Measurements from ENCODE around the gene NID2. TPM values are rescaled to one million over a fixed set of nuclear protein-coding genes. Genes with fewer than 3 reads are reported as not detected.
A peak's percentile ranks its signal among the peaks of the same experiment; 100 is the strongest.

NID2 gene
- total and polyA plus RNA-seq, 2 of the 4 experiments (the other 2 are of a cell fraction): 101 to 303 TPM

DNA sequence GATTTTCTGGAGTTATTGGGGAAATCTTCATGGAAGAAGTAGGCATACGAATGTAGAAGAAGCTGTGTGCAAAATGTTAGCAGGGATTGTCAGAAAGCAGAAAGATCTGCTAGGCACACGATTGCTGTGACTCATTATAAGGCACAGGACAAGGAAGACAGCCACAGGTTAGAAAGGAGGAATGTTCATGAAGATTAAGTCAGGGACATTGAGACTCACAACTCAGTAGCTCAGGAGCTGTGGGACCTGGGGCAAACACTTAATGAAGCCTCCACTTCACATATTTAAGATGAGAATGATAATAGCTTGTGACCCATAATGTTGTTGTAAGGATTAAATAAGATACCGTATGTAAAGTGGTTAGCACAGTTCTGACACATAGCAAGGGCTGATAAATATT is 106.1 kb downstream of the NID2 start:
- 50% methylated on average over 1 of the region's 3 CpGs; no CpG with 5 or more reads in 1 of the 2 experiments for WGBS, 2 experiments (ENCODE audit: extremely low coverage in 2 of 2, insufficient read length in 1 of 2)

More for the DNA sequence above, 106.1 kb downstream of the NID2 start:
- DNase-seq (peak; percentile 20), ATAC-seq (ENCODE audit: low read depth) (peak; percentile 41; the same call in 1 of the 2 replicates)
- Histone ChIP-seq H3K4me2 (ENCODE audit: low read depth, low read length) (peak overlapping the region; percentile 37; the same call in 1 of the 2 replicates), H3K27ac (ENCODE audit: insufficient read depth, low read length) (no peak overlapping the region), H3K4ac (ENCODE audit: low read depth, low read length) (peak overlapping the region; percentile 5; the same call in 1 of the 2 replicates), H3K4me3 (ENCODE audit: insufficient read depth, low read depth, low read length) (no peak overlapping the region), H3K14ac (replicated peaks; ENCODE audit: low read depth, low read length) (peak overlapping the region; percentile 12; the same call in 1 of the 2 replicates), H3K9ac (ENCODE audit: low read depth, low read length) (no peak overlapping the region), H2AFZ (replicated peaks; ENCODE audit: low read length, poor library complexity) (peak overlapping the region; percentile 11), H4K8ac (ENCODE audit: low read depth in 2 of 2, low read length in 2 of 2) (0 out of 4 replicates have a peak overlapping the region, but pooled peaks of 1 of the 2 experiments have one; percentile 0), H3K36me3 (ENCODE audit: control insufficient read depth, insufficient read depth, low read length) (peaks cover 3% of the 10 kb centered on the region; the same call in 1 of the 2 replicates), H3K9me1 (ENCODE audit: insufficient read depth, low read length) (peaks cover 4% of the 10 kb centered on the region), H2BK5ac (ENCODE audit: low read depth, low read length, poor library complexity, severe bottlenecking) (no peak overlapping the region), H3K18ac (ENCODE audit: low read depth, low read length) (no peak overlapping the region), H4K20me1 (ENCODE audit: insufficient read depth, low read length) (no peaks in the 10 kb centered on the region), H4K91ac (ENCODE audit: insufficient read depth, low read depth, low read length) (no peak overlapping the region), H3K56ac (ENCODE audit: extremely low read depth, insufficient read depth, low read length) (no peak overlapping the region), H2AK9ac (replicated peaks; ENCODE audit: low read depth, low read length, poor library complexity) (no peak overlapping the region), H4K5ac (ENCODE audit: low read depth, low read length) (no peak overlapping the region), H3K9me3 (ENCODE audit: control insufficient read depth, insufficient read depth, low read length) (peaks cover 8% of the 10 kb centered on the region), H2BK15ac (ENCODE audit: low read depth, low read length) (peak overlapping the region; percentile 16; the same call in 1 of the 3 replicates), H2AK5ac (ENCODE audit: low read depth, low read length) (no peak overlapping the region), H3K79me1 (ENCODE audit: low read depth in 1 of 2, low read length in 2 of 2) (0 out of 4 replicates have a peak, but pooled peaks cover 0 to 5% of the 10 kb centered on the region in 2 experiments), H2BK120ac (ENCODE audit: low read depth, low read length) (no peak overlapping the region), H3K27me3 (ENCODE audit: control insufficient read depth, insufficient read depth, low read length) (no peaks in the 10 kb centered on the region), H3K23ac (ENCODE audit: low read depth, low read length) (peak overlapping the region; percentile 6; the same call in 1 of the 2 replicates), H3K4me1 (ENCODE audit: control insufficient read depth, insufficient read depth, low read length) (peaks cover 5% of the 10 kb centered on the region; the same call in 1 of the 2 replicates), H2BK20ac (ENCODE audit: low read depth, low read length) (no peak overlapping the region)
- dilution Hi-C loops (cut with HindIII; ENCODE audit: low sequenced_read_pairs, unreplicated experiment) (no loop called here), in situ Hi-C loops (cut with MboI; ENCODE audit: low sequenced_read_pairs) (no loop called here), intact Hi-C loops (cut with micrococcal nuclease) (no loop called here)
- ChIA-PET POLR2A (ENCODE audit: unreplicated experiment) (no interaction called here), CTCF (interaction anchor here (1.2 kb wide), 1 partner anchor 16 kb away, joined by 3 read pairs; no protein-coding TSS in a partner anchor)
- TF ChIP-seq RFX5 (IDR thresholded peaks at IDR 0.05; ENCODE audit: low read depth, low read length) (no peak), MAZ (IDR thresholded peaks at IDR 0.05; ENCODE audit: borderline replicate concordance, low read depth, low read length) (no peak), NFE2L2 (IDR thresholded peaks at IDR 0.05; ENCODE audit: low read depth, low read length) (no peak), POLR2A (IDR thresholded peaks at IDR 0.05; ENCODE audit: low read depth, low read length) (no peak), MAFK (IDR thresholded peaks at IDR 0.05; ENCODE audit: low read depth, low read length) (no peak), BHLHE40 (IDR thresholded peaks at IDR 0.05; ENCODE audit: low read depth, low read length) (no peak), MXI1 (IDR thresholded peaks at IDR 0.05; ENCODE audit: borderline replicate concordance, low read depth, low read length) (no peak), RAD21 (IDR thresholded peaks at IDR 0.05; ENCODE audit: low read length) (no peak), RCOR1 (IDR thresholded peaks at IDR 0.05; ENCODE audit: insufficient replicate concordance, low read length) (no peak), CEBPB (IDR thresholded peaks at IDR 0.05; ENCODE audit: low read depth, low read length) (no peak), CHD1 (IDR thresholded peaks at IDR 0.05; ENCODE audit: low read depth, low read length) (no peak), SMC3 (IDR thresholded peaks at IDR 0.05; ENCODE audit: low read depth, low read length) (no peak), FOS (IDR thresholded peaks at IDR 0.05; ENCODE audit: low read depth, low read length) (no peak)
- TF ChIP-seq, protein P1, sequence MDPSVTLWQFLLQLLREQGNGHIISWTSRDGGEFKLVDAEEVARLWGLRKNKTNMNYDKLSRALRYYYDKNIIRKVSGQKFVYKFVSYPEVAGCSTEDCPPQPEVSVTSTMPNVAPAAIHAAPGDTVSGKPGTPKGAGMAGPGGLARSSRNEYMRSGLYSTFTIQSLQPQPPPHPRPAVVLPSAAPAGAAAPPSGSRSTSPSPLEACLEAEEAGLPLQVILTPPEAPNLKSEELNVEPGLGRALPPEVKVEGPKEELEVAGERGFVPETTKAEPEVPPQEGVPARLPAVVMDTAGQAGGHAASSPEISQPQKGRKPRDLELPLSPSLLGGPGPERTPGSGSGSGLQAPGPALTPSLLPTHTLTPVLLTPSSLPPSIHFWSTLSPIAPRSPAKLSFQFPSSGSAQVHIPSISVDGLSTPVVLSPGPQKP (IDR thresholded peaks at IDR 0.05; ENCODE audit: borderline replicate concordance, low read depth, low read length): no peak
- TF ChIP-seq, protein P2, sequence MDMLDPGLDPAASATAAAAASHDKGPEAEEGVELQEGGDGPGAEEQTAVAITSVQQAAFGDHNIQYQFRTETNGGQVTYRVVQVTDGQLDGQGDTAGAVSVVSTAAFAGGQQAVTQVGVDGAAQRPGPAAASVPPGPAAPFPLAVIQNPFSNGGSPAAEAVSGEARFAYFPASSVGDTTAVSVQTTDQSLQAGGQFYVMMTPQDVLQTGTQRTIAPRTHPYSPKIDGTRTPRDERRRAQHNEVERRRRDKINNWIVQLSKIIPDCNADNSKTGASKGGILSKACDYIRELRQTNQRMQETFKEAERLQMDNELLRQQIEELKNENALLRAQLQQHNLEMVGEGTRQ (IDR thresholded peaks at IDR 0.05; ENCODE audit: low read depth, low read length): no peak
- no TSS peak for BruUV-seq (replicated peaks)
